GM10266 (cell line): Measurements from ENCODE around the gene CDKL2.
"Not testable (repeated sequence)": the region's sequence is repeated elsewhere in the genome, so short reads cannot be mapped to it uniquely, and the experiment has no call there.

ENCODE experiments used
- DNase-seq: peaks from one replicate; pipeline ENCODE4 v3.0.0; 2012; ENCODE audit errors: extremely low spot score
- TF ChIP-seq, protein P1 (sequence below): IDR thresholded peaks from 2 replicates; pipeline ENCODE4 v1.5.1; 2012; ENCODE audit warnings: mild to moderate bottlenecking, low read depth; ENCODE audit not compliant: control insufficient read depth, insufficient read depth; ENCODE audit errors: missing control alignments

The CDKL2 gene

DNA sequence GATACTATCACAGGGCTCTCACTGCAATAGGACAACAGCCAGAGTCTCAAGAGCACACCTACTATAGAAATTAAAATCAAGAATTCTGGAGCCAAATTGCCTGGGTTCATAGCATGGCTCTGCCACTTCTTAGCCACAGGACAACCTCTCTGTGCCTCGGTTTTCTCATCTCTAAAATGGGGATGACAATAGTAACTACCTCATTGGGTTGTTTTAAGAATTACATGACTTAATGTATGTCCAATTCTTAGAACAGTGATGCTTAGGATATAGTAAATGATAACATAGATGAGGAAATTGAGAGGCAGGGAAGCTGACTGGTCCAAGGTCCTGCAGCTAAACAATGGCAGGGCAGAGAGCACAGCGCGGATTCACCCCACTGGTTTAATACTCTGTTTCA lies 85.5 kb downstream of the CDKL2 start:
- DNase-seq, result no peak
- TF ChIP-seq, protein P1, sequence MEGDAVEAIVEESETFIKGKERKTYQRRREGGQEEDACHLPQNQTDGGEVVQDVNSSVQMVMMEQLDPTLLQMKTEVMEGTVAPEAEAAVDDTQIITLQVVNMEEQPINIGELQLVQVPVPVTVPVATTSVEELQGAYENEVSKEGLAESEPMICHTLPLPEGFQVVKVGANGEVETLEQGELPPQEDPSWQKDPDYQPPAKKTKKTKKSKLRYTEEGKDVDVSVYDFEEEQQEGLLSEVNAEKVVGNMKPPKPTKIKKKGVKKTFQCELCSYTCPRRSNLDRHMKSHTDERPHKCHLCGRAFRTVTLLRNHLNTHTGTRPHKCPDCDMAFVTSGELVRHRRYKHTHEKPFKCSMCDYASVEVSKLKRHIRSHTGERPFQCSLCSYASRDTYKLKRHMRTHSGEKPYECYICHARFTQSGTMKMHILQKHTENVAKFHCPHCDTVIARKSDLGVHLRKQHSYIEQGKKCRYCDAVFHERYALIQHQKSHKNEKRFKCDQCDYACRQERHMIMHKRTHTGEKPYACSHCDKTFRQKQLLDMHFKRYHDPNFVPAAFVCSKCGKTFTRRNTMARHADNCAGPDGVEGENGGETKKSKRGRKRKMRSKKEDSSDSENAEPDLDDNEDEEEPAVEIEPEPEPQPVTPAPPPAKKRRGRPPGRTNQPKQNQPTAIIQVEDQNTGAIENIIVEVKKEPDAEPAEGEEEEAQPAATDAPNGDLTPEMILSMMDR, result no peak

GRCh38 chr4:75544220-75544619 lies 86.1 kb downstream of the CDKL2 start:
- not testable (repeated sequence) for DNase-seq

DNA sequence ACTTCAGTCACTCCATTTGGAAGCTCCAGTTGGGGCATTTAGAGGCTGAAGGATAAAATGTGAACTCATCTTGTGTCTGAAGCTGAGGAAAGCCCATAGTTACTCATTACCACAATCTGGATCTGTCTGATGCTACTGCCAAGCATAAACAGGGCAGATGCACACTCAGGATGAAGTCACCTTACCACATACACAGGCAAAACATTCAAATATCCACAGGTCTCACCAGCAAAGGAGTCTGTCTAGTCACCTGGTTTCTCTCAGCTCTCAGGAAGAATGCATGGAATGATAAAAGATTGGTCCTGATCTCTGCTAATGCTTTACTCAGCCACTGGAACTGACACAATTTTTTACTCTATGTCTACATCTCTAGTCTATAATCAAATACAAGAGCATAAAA lies 87.5 kb downstream of the CDKL2 start:
- TF ChIP-seq, protein P1, result no peak
- no peak for DNase-seq

DNA sequence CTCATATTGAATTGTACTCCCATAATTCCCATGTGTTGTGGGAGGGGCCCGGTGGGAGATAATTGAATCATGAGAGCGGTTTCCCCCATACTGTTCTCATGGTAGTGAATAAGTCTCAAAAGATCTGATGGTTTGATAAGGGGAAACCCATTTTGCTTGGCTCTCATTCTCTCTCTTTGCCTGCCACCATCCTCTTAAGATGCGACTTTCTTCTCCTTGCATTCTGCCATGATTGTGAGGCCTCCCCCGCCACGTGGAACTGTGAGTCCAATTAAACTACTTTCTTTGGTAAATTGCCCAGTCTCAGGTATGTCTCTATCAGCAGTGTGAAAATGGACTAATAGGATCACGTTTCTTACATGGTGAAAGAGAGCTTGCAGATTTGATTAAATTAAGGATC lies 93.0 kb downstream of the CDKL2 start:
- DNase-seq, result not testable (repeated sequence)

- DNase-seq, result not testable (repeated sequence)
Measured at GRCh38 chr4:75533926-75534325, 96.4 kb downstream of the CDKL2 start.

- DNase-seq, result not testable (repeated sequence)
Measured at GRCh38 chr4:75533339-75533887, 96.9 kb downstream of the CDKL2 start.

- not testable (repeated sequence) for DNase-seq
Measured at GRCh38 chr4:75531536-75532143, 98.7 kb downstream of the CDKL2 start.

DNA sequence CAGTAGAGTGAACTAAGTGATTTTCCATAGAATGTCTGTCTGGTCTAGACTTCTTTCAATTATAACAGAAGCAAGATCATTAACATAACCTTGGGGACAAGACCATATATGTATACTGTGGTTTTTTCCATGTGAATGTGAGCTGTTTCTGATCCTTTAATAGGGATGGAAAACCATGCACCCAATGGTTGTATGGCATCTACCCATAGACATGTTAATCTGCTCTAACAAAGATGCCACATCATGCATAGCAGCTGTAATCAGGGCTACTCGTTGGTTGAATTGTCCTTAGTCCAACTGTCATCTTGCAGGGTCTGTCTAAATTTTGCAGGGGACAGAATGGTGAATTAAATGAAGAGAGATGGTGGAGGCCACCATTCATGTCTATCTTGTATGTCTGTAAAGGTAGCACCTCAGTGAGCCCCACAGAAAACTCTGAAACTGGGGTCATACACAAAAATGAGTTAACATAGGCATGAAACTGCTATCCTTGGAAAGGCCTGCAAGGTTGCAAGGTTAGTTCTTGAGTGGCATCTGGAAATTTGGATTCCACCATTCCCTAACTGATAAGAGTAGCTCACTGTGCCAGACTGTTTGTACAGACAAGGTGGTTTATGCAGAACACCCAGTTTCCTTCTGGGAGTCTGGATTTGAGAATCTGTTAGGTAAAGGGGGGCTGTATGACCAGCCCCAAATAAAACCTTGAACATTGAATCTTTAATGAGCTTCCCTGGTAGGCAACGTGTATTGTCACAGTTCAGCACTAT lies 99.6 kb downstream of the CDKL2 start:
- DNase-seq, result no peak
- TF ChIP-seq, protein P1, result no peak
